ENCODE measurements around the gene FABP3.

GRCh38 chr1:31372051-31372450 lies 825 bp downstream of the FABP3 start:
- TF ChIP-seq EZH2 (IDR thresholded peaks at IDR 0.05; ENCODE audit: borderline replicate concordance, low read length), result no peak
- TF ChIP-seq CTCF (IDR thresholded peaks at IDR 0.05; ENCODE audit: low read length), result no peak
